GM06990 (cell line): ENCODE measurements around the gene BLNK.

Experiments
- DNase-seq: peaks from one replicate; pipeline ENCODE4 v3.0.0-alpha.2; 2011; ENCODE audit not compliant: insufficient read length; ENCODE audit errors: extremely low read depth
- H3K27me3 ChIP-seq: replicated peaks from 2 replicates; pipeline ENCODE4 v1.6.0; 2011; ENCODE audit warnings: low read length; ENCODE audit not compliant: control insufficient read depth, insufficient read depth
- H3K36me3 ChIP-seq: 2 replicates; pipeline ENCODE4 v1.5.1; 2011; ENCODE audit warnings: low read length; ENCODE audit not compliant: control insufficient read depth, insufficient read depth
- H3K4me3 ChIP-seq: replicated peaks from 2 replicates; pipeline ENCODE4 v1.5.1; 2011; ENCODE audit warnings: low read depth, mild to moderate bottlenecking, control low read depth, low read length
- TF ChIP-seq, protein P1 (sequence below): IDR thresholded peaks from 2 replicates; pipeline ENCODE4 v1.5.1; 2011; ENCODE audit warnings: low read length, control low read depth, mild to moderate bottlenecking, inconsistent platforms; ENCODE audit not compliant: insufficient read depth, poor library complexity, severe bottlenecking

BLNK gene

DNA sequence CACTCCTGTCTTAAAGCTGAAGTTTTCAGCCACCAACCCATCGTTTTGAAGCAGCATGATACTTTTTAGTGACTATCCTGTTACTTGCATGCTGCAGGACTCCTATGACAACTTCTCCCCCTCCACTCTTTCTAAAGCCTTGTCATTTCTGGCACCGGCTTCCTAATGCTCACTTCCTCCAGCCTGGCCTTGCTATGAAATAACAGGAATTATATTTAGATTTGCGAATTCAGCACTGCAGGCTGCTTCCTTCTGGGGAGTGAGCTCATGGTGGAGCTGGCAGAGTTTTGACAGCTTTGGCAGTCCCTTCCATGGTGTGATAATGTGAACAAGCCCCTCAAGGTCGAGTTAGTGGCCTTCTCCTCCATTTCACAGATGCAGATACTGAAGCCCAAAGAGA lies 13.4 kb downstream of the BLNK start:
- DNase-seq, result no peak
- TF ChIP-seq, protein P1, sequence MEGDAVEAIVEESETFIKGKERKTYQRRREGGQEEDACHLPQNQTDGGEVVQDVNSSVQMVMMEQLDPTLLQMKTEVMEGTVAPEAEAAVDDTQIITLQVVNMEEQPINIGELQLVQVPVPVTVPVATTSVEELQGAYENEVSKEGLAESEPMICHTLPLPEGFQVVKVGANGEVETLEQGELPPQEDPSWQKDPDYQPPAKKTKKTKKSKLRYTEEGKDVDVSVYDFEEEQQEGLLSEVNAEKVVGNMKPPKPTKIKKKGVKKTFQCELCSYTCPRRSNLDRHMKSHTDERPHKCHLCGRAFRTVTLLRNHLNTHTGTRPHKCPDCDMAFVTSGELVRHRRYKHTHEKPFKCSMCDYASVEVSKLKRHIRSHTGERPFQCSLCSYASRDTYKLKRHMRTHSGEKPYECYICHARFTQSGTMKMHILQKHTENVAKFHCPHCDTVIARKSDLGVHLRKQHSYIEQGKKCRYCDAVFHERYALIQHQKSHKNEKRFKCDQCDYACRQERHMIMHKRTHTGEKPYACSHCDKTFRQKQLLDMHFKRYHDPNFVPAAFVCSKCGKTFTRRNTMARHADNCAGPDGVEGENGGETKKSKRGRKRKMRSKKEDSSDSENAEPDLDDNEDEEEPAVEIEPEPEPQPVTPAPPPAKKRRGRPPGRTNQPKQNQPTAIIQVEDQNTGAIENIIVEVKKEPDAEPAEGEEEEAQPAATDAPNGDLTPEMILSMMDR, result no peak
- H3K4me3 ChIP-seq, result no peak overlapping the region
- H3K36me3 ChIP-seq, result peaks cover 19% of the 10 kb centered on the region
- H3K27me3 ChIP-seq, result no peaks in the 10 kb centered on the region

DNA sequence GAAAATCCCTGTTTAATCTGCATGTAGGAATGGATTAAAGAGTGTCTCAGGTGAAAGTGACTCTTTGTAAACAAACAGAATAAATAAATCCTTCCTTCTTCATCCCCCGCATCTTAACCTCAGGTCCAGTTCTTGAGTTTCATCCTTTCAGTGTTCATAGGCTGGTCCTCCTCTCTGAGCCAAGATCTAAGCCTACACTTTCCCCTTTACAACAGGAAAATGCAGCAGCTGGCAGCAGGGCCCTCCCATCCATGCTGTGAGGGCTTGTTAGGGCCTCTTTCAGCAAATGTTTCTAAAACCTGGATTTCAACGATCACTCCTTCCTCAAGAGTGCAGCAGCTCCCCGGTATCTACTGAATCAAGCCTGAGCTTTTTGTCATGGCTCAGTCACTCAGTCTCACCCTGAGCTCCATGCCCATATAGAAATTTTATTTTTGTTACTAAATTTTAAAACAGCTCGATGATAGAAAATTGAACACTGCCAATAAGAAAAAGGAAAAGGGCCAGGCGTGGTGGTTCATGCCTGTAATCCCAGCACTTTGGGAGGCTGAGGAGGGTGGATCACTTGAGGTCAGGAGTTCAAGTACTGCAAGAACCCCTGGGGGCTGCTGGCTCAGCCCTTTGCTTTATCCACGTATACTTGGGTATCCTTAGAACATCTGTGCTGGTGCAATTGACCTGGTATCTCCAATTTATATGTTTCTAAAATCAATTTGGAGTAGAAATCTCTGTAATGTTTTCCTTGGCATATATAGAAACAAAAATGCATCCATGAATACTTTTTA lies 15.6 kb downstream of the BLNK start:
- TF ChIP-seq, protein P1, result no peak
- H3K36me3 ChIP-seq, result peaks cover 19% of the 10 kb centered on the region
- H3K4me3 ChIP-seq, result no peak overlapping the region
- no peak for DNase-seq
- no peaks in the 10 kb centered on the region for H3K27me3 ChIP-seq

DNA sequence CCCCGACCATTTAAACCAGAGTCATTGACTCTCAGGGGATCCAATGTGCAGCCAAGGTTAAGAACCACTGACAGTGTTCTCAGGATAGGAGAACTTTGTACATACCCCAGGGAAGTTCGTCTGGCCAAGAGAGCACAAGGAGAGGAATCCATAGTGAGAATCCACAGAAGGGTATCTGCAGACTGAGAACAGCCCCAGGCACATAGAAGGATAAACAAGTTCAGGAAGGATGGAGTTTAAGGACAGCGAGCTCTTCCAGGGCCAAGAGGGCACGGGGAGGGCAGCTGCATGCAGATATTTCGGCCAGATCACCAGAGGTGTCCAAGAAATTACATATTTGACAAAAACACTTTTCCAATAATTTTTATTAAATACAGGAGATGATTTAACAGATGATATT lies 16.4 kb downstream of the BLNK start:
- Histone ChIP-seq H3K27me3 (no peaks in the 10 kb centered on the region), H3K4me3 (no peak overlapping the region), H3K36me3 (peaks cover 17% of the 10 kb centered on the region)
- TF ChIP-seq, protein P1, result no peak
- DNase-seq, result no peak

DNA sequence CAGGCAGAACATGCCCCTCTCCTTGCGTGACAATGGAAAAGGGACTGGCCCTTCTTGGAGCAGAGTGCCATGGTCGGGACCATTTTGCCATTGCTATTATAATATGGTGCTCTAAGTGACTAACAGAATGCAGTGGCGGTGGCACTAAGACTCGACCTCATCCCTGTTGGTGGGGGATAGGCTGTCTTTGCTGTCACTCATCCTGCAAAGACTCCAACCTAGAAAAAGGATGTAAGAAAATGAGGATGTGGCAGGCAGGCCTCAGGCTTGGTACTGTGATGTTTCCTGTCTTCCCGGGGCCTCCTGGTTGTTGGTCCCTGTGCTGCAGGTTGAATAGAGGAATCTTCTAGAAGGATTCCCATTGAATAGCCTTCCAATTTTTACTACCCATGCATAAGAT lies 18.6 kb downstream of the BLNK start:
- TF ChIP-seq, protein P1, result no peak
- H3K4me3 ChIP-seq, result no peak overlapping the region
- no peaks in the 10 kb centered on the region for H3K27me3 ChIP-seq
- peaks cover 11% of the 10 kb centered on the region for H3K36me3 ChIP-seq
- no peak for DNase-seq

DNA sequence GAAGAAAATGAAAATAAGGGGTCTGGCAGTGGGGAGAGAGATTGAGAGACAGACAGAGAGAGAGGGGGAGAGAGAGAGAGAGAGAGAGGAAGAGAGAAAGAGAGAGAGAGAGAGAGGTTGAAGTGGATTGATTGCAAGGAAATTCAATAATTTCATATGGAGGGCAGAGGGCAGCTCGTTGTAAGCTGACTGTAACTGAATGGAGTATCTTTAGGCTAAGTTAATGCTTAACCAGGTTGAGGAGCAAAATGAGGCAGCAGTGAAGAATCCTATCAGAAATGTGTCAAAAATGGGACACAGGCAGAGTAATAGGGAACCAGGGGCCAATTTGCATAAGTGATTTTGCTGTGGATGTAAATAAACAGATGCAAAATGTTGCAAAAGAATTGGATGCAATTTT lies 21.0 kb downstream of the BLNK start:
- H3K36me3 ChIP-seq, result peaks cover 6% of the 10 kb centered on the region
- no peak overlapping the region for H3K4me3 ChIP-seq
- TF ChIP-seq, protein P1, result no peak
- no peak for DNase-seq
- H3K27me3 ChIP-seq, result no peaks in the 10 kb centered on the region
